Vagina (tissue), 2 donors: ENCODE measurements around the gene MYCN. TPM values are rescaled to one million over a fixed set of nuclear protein-coding genes. Genes with fewer than 3 reads are reported as not detected.

Experiments
- DNase-seq, 2 donors: peaks; one replicate each; pipeline ENCODE4 v3.0.0-alpha.2; 2017; ENCODE audit errors: extremely low spot score in 2 of 2
- H3K27ac ChIP-seq: fragments of 200-600 bp; sonication (generic); one replicate; pipeline ENCODE4 v1.5.1; 2019
- H3K27me3 ChIP-seq: fragments of 200-600 bp; sonication (generic); one replicate; pipeline ENCODE4 v1.5.1; 2019
- H3K36me3 ChIP-seq, 2 donors: fragments of 200-600 bp; sonication (generic); one replicate each; pipeline ENCODE4 v1.5.1; 2017 to 2019
- H3K4me1 ChIP-seq: fragments of 200-600 bp; sonication (generic); one replicate; pipeline ENCODE4 v1.5.1; 2019
- H3K4me3 ChIP-seq, 2 donors: fragments of 200-600 bp; sonication (generic); 1 replicate in 1 of 2; 2 replicates in 1 of 2; pipeline ENCODE4 v1.5.1; 2016 to 2019
- H3K9me3 ChIP-seq: fragments of 200-600 bp; sonication (generic); one replicate; pipeline ENCODE4 v1.5.1; 2019
- CTCF ChIP-seq, 3 experiments: fragments of 450-650 bp in 2 of 3; fragments of 200-600 bp in 1 of 3; sonication (generic) in 1 of 3; IDR thresholded peaks; one replicate each; pipeline ENCODE4 v1.5.1; 2017 to 2019; ENCODE audit warnings: antibody characterized with exemption in 3 of 3, mild to moderate bottlenecking in 2 of 3, moderate library complexity in 2 of 3
- POLR2A ChIP-seq, 2 donors: fragments of 450-650 bp; IDR thresholded peaks; one replicate each; pipeline ENCODE4 v1.6.1; 2017; ENCODE audit warnings: antibody characterized with exemption in 2 of 2, mild to moderate bottlenecking in 2 of 2, moderate library complexity in 2 of 2
- POLR2AphosphoS5 ChIP-seq, 2 donors: sonication (generic); formaldehyde crosslinking; IDR thresholded peaks; one replicate each; pipeline ENCODE4 v1.9.0; 2017; ENCODE audit warnings: antibody characterized with exemption in 2 of 2, mild to moderate bottlenecking in 2 of 2, low read depth in 1 of 2; ENCODE audit not compliant: insufficient read depth in 1 of 2
- intact Hi-C: fragments of 100-400 bp; cut with DNase I; formaldehyde crosslinking; loops from one replicate; pipeline ENCODE4 v1.15.1; 2023
- total RNA-seq: library from RNA; depleted of rRNA; stranded (reverse); fragments of >200 nt; gene quantifications from one replicate; pipeline ENCODE4 v1.2.3, GENCODE V29; 2016

Gene MYCN
- total RNA-seq, 1 donor from 2014 or later, result 2.0 TPM

- H3K4me3 ChIP-seq, result no peak overlapping the region
- no peaks in the 10 kb centered on the region for H3K36me3 ChIP-seq
- H3K9me3 ChIP-seq, result no peaks in the 10 kb centered on the region
- DNase-seq, result no peak
- TF ChIP-seq CTCF (IDR thresholded peaks at IDR 0.05), result no peak
- no peak for TF ChIP-seq POLR2AphosphoS5 (IDR thresholded peaks at IDR 0.05; ENCODE audit: insufficient read depth in 1 of 2, low read depth in 1 of 2)
- TF ChIP-seq POLR2A (IDR thresholded peaks at IDR 0.05), result no peak
- peaks cover 15% of the 10 kb centered on the region for H3K4me1 ChIP-seq
- no peak overlapping the region for H3K27ac ChIP-seq
- H3K27me3 ChIP-seq, result no peaks in the 10 kb centered on the region
- intact Hi-C loops, result loop anchor here (5.0 kb wide), 1 partner anchor 672 kb away; no protein-coding TSS in a partner anchor
Measured at GRCh38 chr2:15935675-15936074, 4.7 kb upstream of the MYCN start.

DNA sequence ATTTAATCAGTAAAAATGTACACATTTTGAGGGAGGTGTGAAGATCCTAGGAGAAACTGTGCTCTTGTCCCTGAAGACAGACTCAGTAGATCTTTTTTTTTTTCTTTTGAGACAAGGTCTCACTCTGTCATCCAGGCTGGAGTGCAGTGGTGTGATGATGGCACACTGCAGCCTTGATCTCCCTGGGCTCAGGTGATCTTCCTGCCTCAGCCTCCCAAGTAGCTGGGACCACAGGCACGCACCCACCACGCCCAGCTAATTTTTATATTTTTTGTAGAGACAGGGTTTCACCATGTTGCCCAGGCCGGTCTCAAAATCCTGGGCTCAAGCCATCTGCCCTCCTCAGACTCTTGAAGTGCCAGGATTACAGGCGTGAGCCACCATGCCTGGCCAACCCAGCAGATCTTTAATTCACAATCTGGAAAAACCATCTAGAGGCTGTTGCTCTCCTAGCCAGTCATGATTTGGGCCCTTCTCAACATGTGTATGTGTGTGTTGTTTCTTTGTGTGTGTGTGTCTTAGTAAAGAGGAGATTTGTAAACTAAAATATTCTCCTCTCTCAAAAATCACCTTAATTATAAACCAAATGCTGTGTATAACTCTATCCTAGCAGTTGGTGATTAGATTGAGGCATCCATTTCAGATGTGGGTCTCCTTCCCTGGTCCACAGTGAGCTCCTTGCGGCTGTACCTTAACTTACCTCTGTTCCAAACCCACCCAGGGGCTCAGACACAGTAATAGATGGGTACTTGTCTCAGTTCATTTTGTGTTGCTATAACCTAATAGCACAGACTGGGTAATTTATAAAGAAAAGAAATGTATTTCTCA lies 3.9 kb upstream of the MYCN start:
- TF ChIP-seq CTCF (IDR thresholded peaks at IDR 0.05) (no peak), POLR2A (IDR thresholded peaks at IDR 0.05) (no peak), POLR2AphosphoS5 (IDR thresholded peaks at IDR 0.05; ENCODE audit: insufficient read depth in 1 of 2, low read depth in 1 of 2) (no peak)
- Histone ChIP-seq H3K4me1 (peaks cover 23% of the 10 kb centered on the region), H3K27ac (no peak overlapping the region), H3K4me3 (no peak overlapping the region), H3K36me3 (no peaks in the 10 kb centered on the region), H3K27me3 (no peaks in the 10 kb centered on the region), H3K9me3 (no peaks in the 10 kb centered on the region)
- DNase-seq, result no peak
- intact Hi-C loops, result loop anchor here (5.0 kb wide), 1 partner anchor 671 kb away; no protein-coding TSS in a partner anchor

GRCh38 chr2:15937105-15937881 lies 3.1 kb upstream of the MYCN start:
- Histone ChIP-seq H3K4me1 (peaks cover 31% of the 10 kb centered on the region), H3K4me3 (no peak overlapping the region), H3K27me3 (no peaks in the 10 kb centered on the region), H3K36me3 (no peaks in the 10 kb centered on the region), H3K9me3 (no peaks in the 10 kb centered on the region), H3K27ac (no peak overlapping the region)
- DNase-seq, result no peak
- TF ChIP-seq POLR2A (IDR thresholded peaks at IDR 0.05) (no peak), CTCF (IDR thresholded peaks at IDR 0.05) (no peak), POLR2AphosphoS5 (IDR thresholded peaks at IDR 0.05; ENCODE audit: insufficient read depth in 1 of 2, low read depth in 1 of 2) (no peak)
- intact Hi-C loops, result loop anchor here (5.0 kb wide), 1 partner anchor 670 kb away; no protein-coding TSS in a partner anchor

DNA sequence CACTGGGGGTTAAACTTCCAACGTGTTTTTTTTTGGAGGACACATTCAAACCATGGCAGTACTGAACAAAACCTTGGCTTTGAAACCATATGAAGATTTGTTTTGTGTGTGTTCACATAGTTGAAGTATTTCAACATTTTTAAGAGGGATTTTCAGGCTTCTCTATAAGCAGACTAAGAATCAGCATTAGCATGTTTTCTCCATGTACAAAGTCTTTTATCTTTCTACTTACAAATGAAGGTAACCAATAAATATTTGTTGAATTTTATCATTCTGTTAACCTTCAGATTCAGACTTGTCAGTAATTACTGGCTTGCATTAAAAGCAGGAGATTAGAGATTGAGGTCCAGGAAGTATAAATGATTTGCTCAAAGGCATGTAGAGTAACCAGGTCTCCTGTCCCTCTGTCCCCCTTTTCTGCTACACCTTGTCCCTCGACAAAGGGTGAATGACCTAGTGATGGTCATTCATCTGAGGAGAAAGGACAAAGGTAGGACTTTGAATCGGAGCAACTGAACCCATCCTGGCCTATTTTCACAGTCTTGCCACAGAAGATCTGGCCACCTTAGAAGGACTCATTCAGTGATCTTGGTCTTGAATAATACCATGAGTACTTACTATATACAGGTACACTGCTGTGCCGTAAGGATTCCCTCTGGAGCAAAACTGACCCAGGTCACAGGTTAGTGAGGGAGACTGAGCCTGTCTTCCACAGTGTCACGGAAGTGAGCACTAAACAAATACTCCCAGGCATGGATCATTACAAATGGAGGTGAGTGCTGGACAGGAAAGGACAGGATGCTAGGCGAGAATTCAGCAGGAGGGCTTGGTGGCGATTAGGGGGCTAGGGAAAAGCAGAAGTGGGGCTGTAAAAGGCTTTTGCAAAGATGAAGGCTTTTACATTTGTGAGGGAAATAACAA lies 2.2 kb upstream of the MYCN start:
- no peaks in the 10 kb centered on the region for H3K36me3 ChIP-seq
- H3K27ac ChIP-seq, result no peak overlapping the region
- peaks cover 37% of the 10 kb centered on the region for H3K4me1 ChIP-seq
- no peaks in the 10 kb centered on the region for H3K9me3 ChIP-seq
- no peak for DNase-seq
- TF ChIP-seq POLR2AphosphoS5 (IDR thresholded peaks at IDR 0.05; ENCODE audit: insufficient read depth in 1 of 2, low read depth in 1 of 2), result no peak
- TF ChIP-seq POLR2A (IDR thresholded peaks at IDR 0.05), result no peak
- TF ChIP-seq CTCF (IDR thresholded peaks at IDR 0.05), result no peak
- H3K27me3 ChIP-seq, result no peaks in the 10 kb centered on the region
- H3K4me3 ChIP-seq, result no peak overlapping the region
- intact Hi-C loops, result loop anchor here (5.0 kb wide), 1 partner anchor 669 kb away; no protein-coding TSS in a partner anchor
